HG02763 (cell line): ENCODE results near the gene LYST.
A peak's percentile ranks its signal among the peaks of the same experiment; 100 is the strongest.
"Not testable (repeated sequence)": the region's sequence is repeated elsewhere in the genome, so short reads cannot be mapped to it uniquely, and the experiment has no call there.

Experiments
- ATAC-seq: cut with Tn5 transposase; IDR thresholded peaks from one replicate; pipeline ENCODE4 v1.9.1; 2021; ENCODE audit warnings: mild to moderate bottlenecking, moderate library complexity; ENCODE audit not compliant: unreplicated experiment

Gene LYST

GRCh38 chr1:235866205-235866912 is at the start of gene LYST:
Gene LYST (minus strand): TSS chr1:235866906. CDS start chr1:235830417, 36,489 bp downstream.
- ATAC-seq: peak; percentile 46

GRCh38 chr1:235915489-235915888 is 48.8 kb upstream of the LYST start:
- ATAC-seq: not testable (repeated sequence)

- no peak for ATAC-seq
Observed at GRCh38 chr1:235913311-235913710, 46.6 kb upstream of the LYST start.

DNA sequence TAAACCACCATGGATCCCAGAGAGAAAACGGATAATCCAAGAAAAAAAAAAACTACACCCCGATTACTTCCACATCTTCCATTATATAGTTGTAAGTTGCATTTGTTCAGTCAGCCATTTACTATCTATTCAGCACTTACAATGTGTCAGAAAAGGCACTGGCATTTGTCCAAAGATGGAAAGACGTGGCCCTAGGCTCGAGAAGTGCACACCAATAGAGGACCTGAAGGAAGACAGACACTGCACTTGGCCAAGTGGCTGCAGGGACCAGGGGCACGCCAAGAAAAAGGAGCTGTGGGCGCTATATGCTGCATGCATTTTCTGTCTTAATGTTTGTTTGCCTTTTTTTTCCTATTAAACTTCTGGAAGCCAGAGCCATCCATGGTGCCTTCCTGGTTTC is 45.2 kb upstream of the LYST start:
- ATAC-seq: no peak

DNA sequence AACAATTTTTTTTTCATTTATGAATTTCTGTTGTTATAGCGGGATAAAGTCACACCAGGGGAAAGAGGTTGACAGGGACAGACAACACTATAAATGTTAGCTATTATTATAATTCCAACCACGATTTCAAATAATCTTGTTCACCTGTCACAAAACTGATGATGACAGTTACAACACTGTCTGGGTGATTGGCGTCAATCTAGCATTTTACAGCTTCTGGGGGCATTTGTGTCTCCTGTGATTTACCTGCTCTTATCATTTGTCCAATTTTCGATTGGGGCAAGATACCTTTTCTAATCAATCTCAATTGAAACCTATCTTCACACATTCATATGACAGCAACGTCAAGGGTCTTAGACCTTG is 44.6 kb upstream of the LYST start:
- no peak for ATAC-seq

DNA sequence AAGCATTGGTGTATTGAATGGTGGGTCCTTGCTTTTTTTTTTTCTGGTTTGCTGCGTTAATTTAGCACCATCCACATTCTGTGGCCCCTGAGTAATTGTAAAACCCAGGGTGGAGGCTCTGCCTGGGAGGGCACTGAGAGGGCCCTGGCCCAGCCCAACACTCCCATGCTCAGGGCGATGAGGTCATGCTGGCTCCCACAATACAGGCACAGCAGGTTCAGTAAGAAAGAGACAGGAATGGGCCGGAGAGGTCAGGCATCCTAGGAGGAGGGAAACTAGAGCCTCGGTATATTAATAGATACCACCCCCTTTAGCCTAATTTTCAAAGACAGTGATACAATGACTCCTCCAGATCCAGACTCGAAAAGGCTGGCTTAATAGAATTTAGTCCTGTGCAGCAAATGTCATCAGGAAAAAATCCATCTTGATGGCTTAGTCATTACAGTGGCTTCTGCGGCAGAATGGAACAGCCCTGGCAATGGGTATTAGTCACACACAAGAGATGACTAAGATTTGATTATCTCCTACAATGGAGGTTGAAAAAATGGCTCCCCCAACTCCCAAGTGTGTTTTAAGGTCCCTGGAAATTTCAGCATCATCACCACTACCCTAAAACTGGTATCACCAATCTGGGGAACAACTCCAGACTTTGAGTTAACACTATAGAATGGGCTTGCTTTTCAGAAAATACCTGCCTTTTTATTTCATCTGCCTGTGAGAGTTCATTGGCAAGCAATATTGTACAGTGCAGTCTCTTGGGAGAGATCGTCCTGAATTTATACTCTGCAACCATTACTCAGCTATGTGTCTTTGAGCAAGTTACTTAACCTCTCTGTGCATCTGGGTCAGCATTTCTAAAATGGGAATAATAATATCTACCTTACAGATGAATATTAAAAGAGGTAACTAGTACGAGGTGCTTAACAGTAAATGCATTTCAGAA is 43.9 kb upstream of the LYST start:
- ATAC-seq: no peak

- ATAC-seq: no peak
Observed at GRCh38 chr1:235908742-235909520, 42.2 kb upstream of the LYST start.

- ATAC-seq: no peak
Observed at GRCh38 chr1:235907897-235908240, 41.2 kb upstream of the LYST start.

- no peak for ATAC-seq
Observed at GRCh38 chr1:235907187-235907896, 40.6 kb upstream of the LYST start.

GRCh38 chr1:235906436-235906835 is 39.7 kb upstream of the LYST start:
- ATAC-seq: no peak

- not testable (repeated sequence) for ATAC-seq
Observed at GRCh38 chr1:235903809-235904208, 37.1 kb upstream of the LYST start.

DNA sequence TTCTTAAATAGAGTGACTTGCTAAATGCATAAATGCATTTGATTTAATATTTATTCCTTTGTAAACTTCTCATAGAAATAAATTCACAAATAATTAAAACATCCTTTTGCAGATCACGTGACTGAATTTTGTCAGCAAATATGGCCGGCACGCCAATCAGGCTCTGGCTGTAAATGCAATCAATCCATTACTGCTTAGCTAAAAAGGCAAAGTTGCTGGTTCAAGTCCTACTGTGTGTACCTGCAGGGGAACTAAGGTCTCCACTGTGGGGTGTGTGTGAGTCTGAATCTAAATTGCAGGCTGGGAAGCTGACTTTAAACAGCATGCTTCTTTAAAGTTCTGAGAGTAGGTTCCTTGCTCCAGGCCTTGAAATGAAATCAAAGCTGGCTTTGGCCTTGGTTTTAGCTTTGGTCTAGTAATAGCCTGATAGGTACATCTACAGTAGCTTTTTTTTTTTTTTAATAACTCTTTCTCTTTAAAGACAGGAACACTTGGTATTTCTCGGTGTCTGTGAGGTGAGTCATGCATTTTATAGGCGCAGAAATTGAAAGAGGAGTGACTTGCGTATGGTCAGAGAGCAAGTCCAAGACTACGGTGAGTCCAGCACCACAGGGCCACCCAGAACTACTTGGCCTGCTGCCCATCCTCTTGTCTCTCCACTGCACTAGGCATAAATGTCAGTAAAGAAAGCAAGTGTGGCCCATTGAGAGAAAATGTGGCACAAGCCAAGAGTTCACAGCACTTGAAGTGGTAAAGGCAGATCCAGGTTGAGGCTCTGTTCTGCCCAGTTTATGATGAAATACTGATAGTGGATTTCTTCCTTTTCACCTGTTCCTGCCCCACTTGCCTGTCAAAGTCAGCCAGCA is 36.2 kb upstream of the LYST start:
- ATAC-seq: no peak

GRCh38 chr1:235901461-235901860 is 34.8 kb upstream of the LYST start:
- no peak for ATAC-seq

DNA sequence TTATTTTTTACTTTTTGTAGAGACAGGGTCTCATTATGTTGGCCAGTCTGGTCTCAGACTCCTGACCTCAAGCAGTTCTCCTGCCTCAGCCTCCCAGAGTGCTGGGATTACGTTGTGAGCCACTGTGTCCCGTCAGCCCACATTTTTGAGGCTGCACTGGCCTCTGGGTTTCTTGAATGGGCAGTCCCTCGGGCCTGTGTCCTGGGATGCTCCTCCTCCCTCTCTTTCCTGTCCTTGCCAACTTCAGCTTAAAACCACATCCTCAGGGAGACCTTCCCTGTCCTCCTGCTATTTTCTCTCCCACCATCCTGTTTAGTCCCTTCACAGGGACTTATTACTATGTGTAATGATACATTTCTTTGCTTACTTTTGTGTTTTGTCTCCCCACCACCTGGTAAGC is 31.4 kb upstream of the LYST start:
- no peak for ATAC-seq

GRCh38 chr1:235893840-235894239 is 27.1 kb upstream of the LYST start:
- no peak for ATAC-seq

DNA sequence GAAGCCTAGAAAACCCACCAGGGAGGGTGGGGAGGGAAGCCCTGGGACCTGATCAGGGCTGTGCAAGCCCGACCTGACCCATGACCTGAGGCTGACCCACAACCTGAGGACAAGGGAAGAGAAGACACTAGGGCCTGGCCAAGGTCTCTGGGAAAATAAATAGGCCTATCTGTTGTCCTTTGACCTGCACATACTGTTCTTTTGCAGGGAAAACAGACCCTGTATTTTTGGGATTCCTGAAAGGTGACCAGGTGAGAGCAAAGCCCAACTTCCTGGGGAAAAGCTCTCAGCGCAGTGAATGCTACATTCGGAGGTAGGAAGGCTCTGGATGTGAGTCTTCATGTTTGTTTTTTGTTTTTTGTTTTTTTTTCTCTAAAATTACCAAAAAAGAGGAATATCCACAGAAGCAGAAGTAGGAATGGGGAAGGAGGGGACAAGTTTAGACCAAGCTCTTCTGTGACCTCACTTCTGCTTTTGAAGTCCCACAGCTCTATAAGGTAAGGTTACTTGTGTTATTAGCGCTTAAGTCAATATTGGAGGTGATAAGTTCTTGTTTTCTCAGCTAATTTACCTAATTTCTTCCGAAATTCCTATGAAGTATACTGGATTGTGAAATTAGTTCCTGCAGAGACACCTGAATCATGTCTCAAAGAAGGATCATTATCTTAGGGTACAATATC is 26.2 kb upstream of the LYST start:
- ATAC-seq: peak; percentile 2

- peak; percentile 36 for ATAC-seq
Observed at GRCh38 chr1:235892202-235892601, 25.5 kb upstream of the LYST start.

GRCh38 chr1:235888119-235888643 is 21.5 kb upstream of the LYST start:
- peak; percentile 74 for ATAC-seq

GRCh38 chr1:235887676-235888075 is 21.0 kb upstream of the LYST start:
- ATAC-seq: peak; percentile 2
